Measurements from ENCODE around the gene IFNAR2.

Gene IFNAR2

DNA sequence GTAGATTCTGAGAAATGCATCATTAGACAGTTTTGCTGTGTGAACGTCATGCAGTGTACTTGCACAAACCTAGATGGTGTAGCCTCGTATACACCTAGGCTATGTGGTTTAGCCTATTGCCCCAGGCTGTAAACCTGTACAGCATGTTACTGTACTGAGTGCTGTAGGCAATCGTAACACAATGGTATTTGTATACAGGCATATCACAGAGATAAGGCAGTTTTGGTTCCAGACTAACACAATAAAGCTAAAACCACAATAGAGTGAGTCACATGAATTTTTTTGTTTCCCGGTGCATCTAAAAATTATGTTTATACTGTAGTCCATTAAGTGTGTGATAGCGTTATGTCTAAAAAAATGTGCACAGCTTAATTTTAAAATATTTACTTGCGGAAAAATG lies 43.3 kb downstream of the IFNAR2 start:
- H3K27ac Mint-ChIP-seq = no peak overlapping the region
- peaks cover 27% of the 10 kb centered on the region for H3K4me1 Mint-ChIP-seq
- no peaks in the 10 kb centered on the region for H3K27me3 Mint-ChIP-seq
- no peaks in the 10 kb centered on the region for H3K9me3 Mint-ChIP-seq
- H3K36me3 Mint-ChIP-seq = peaks cover 75% of the 10 kb centered on the region
- no peak for DNase-seq
- H3K4me3 Mint-ChIP-seq = no peak overlapping the region
- CTCF ChIA-PET = no interaction called here

DNA sequence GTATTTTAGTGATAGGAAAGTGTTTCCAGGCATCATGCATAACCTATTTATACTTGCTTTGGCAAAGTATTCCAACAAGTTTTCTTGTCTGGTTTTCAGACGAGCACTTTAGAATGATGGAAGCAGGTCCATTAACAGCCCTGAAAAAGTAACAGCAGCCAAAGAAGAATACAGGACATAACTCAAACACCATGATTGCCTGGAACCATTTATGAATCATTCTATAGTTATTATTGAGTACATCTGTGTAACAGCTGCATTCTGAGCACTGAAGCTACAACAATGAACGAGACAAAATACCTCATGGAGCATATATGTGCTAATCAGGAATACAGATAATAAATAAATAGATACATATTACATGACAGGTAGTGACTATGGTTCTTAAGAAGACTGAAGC lies 49.0 kb downstream of the IFNAR2 start:
- CTCF ChIA-PET = no interaction called here
- DNase-seq = no peak
- Mint-ChIP-seq H3K36me3 (peaks cover 67% of the 10 kb centered on the region), H3K27me3 (no peaks in the 10 kb centered on the region), H3K4me1 (peaks cover 12% of the 10 kb centered on the region), H3K4me3 (no peak overlapping the region), H3K27ac (no peak overlapping the region), H3K9me3 (no peaks in the 10 kb centered on the region)

DNA sequence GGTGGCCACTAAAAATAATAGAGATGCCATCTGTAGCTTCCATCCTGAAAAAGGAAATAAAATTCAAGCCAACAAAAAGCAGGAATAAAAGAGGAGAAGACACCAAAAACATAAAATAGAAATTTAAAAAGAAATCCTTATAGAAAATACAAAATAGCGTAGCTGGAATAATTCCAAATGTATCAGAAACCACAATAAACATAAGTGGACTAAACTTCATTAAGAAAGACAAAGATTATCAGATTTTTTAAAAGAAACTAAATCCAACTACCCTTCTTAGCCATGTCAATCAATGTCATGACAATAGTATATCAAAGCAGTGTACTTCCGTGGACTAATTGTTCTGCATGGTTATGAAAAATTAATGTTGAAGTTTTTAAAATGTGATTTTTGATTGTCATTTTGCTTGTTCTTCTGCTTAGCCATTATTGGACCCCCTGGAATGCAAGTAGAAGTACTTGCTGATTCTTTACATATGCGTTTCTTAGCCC lies 49.6 kb downstream of the IFNAR2 start:
- H3K27me3 Mint-ChIP-seq = no peaks in the 10 kb centered on the region
- H3K4me3 Mint-ChIP-seq = no peak overlapping the region
- H3K9me3 Mint-ChIP-seq = no peaks in the 10 kb centered on the region
- H3K27ac Mint-ChIP-seq = no peak overlapping the region
- no peak for DNase-seq
- H3K4me1 Mint-ChIP-seq = peaks cover 12% of the 10 kb centered on the region
- peaks cover 69% of the 10 kb centered on the region for H3K36me3 Mint-ChIP-seq
- CTCF ChIA-PET = no interaction called here

All from activated naive CD4-positive, alpha-beta T cell treated with anti-CD3 and anti-CD28 coated beads, Interleukin-2, amount 10 ng/mL, durations not matched to agents 7 days and 5 days (primary cell).